ENCODE data around the gene VPS16.

Gene VPS16

DNA sequence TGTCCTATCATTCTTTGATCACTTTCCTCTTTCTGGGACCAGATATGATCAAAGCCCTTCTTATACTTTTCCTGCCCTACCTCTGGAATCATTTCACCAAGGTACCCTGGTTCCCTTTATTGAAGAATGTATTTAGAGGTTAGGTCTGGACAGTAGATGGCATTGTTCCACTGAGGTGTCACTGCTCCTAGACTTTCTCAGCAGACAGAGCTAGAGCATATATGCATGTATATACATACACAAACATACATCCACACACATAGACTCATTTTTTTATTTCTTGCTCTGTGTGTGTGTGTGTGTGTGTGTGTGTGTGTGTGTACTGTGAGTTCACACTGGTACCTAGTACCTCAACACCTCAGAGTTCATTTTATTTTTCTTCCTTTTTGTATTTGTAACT, 73.6 kb downstream of the VPS16 start:
- no peaks in the 10 kb centered on the region for H3K4me1 ChIP-seq (ENCODE audit: insufficient read depth, low read length)
- H3K27me3 ChIP-seq (ENCODE audit: insufficient read depth, low read length): no peaks in the 10 kb centered on the region
- no peak overlapping the region for H2AFZ ChIP-seq (ENCODE audit: low read depth, low read length)
- no peaks in the 10 kb centered on the region for H3K36me3 ChIP-seq (ENCODE audit: insufficient read depth, low read length)
- peaks cover 3% of the 10 kb centered on the region for H3K9me3 ChIP-seq (ENCODE audit: low read length)
- H3K4me3 ChIP-seq (ENCODE audit: low read length): no peak overlapping the region

Data from neuron (in vitro differentiated cells).